ES-I3 (cell line): Measurements from ENCODE around the gene SLC39A11.
"Not testable (repeated sequence)": the region's sequence is repeated elsewhere in the genome, so short reads cannot be mapped to it uniquely, and the experiment has no call there.

Experiments
- H3K36me3 ChIP-seq: 2 replicates; pipeline ENCODE4 v1.6.1; 2013; ENCODE audit warnings: mild to moderate bottlenecking, low read length, control low read depth, moderate library complexity; ENCODE audit not compliant: insufficient read depth
- H3K4me1 ChIP-seq: 2 replicates; pipeline ENCODE4 v1.6.1; 2013; ENCODE audit warnings: mild to moderate bottlenecking, control low read depth, low read length; ENCODE audit not compliant: insufficient read depth
- H3K9ac ChIP-seq: 2 replicates; pipeline ENCODE4 v1.6.1; 2013; ENCODE audit warnings: low read depth, mild to moderate bottlenecking, low read length, moderate library complexity
- H3K9me3 ChIP-seq: 2 replicates; pipeline ENCODE4 v1.6.1; 2013; ENCODE audit warnings: mild to moderate bottlenecking, low read length, moderate library complexity; ENCODE audit not compliant: control insufficient read depth, insufficient read depth

SLC39A11 gene

GRCh38 chr17:72761893-72762575 is 330.5 kb downstream of the SLC39A11 start:
- H3K9ac ChIP-seq, H3K9me3 ChIP-seq, H3K4me1 ChIP-seq, H3K36me3 ChIP-seq: not testable (repeated sequence)

GRCh38 chr17:72761431-72761830 is 331.1 kb downstream of the SLC39A11 start:
- H3K4me1 ChIP-seq: no peaks in the 10 kb centered on the region
- no peaks in the 10 kb centered on the region for H3K36me3 ChIP-seq
- no peak overlapping the region for H3K9ac ChIP-seq
- H3K9me3 ChIP-seq: peaks cover 5% of the 10 kb centered on the region; the same call in 1 of the 2 replicates

GRCh38 chr17:72760368-72760767 is 332.1 kb downstream of the SLC39A11 start:
- Histone ChIP-seq H3K36me3 (no peaks in the 10 kb centered on the region), H3K4me1 (no peaks in the 10 kb centered on the region), H3K9ac (no peak overlapping the region), H3K9me3 (peaks cover under 1% of the 10 kb centered on the region; the same call in 1 of the 2 replicates)

- Histone ChIP-seq H3K4me1 (no peaks in the 10 kb centered on the region), H3K9ac (no peak overlapping the region), H3K9me3 (no peaks in the 10 kb centered on the region), H3K36me3 (no peaks in the 10 kb centered on the region)
Measured at GRCh38 chr17:72759301-72759700, 333.2 kb downstream of the SLC39A11 start.

GRCh38 chr17:72756256-72756655 is 336.2 kb downstream of the SLC39A11 start:
- Histone ChIP-seq H3K4me1 (no peaks in the 10 kb centered on the region), H3K9ac (no peak overlapping the region), H3K9me3 (no peaks in the 10 kb centered on the region), H3K36me3 (no peaks in the 10 kb centered on the region)

- Histone ChIP-seq H3K36me3 (no peaks in the 10 kb centered on the region), H3K4me1 (no peaks in the 10 kb centered on the region), H3K9me3 (no peaks in the 10 kb centered on the region), H3K9ac (no peak overlapping the region)
Measured at GRCh38 chr17:72754513-72754912, 338.0 kb downstream of the SLC39A11 start.

- Histone ChIP-seq H3K4me1 (no peaks in the 10 kb centered on the region), H3K9ac (no peak overlapping the region), H3K36me3 (no peaks in the 10 kb centered on the region), H3K9me3 (no peaks in the 10 kb centered on the region)
Measured at GRCh38 chr17:72751746-72752145, 340.7 kb downstream of the SLC39A11 start.

- no peaks in the 10 kb centered on the region for H3K36me3 ChIP-seq
- no peak overlapping the region for H3K9ac ChIP-seq
- H3K9me3 ChIP-seq: no peaks in the 10 kb centered on the region
- H3K4me1 ChIP-seq: 0 out of 2 replicates have a peak, but pooled peaks cover under 1% of the 10 kb centered on the region
Measured at GRCh38 chr17:72749119-72749572, 343.3 kb downstream of the SLC39A11 start.

GRCh38 chr17:72747501-72747900 is 345.0 kb downstream of the SLC39A11 start:
- Histone ChIP-seq H3K4me1 (peaks cover 13% of the 10 kb centered on the region), H3K9ac (no peak overlapping the region), H3K9me3 (no peaks in the 10 kb centered on the region), H3K36me3 (no peaks in the 10 kb centered on the region)

GRCh38 chr17:72745241-72745640 is 347.2 kb downstream of the SLC39A11 start:
- Histone ChIP-seq H3K9me3 (no peaks in the 10 kb centered on the region), H3K36me3 (no peaks in the 10 kb centered on the region), H3K9ac (no peak overlapping the region), H3K4me1 (peaks cover 17% of the 10 kb centered on the region)

- Histone ChIP-seq H3K4me1 (peaks cover 17% of the 10 kb centered on the region), H3K9ac (no peak overlapping the region), H3K36me3 (no peaks in the 10 kb centered on the region)
Measured at GRCh38 chr17:72743037-72743467, 349.4 kb downstream of the SLC39A11 start.

GRCh38 chr17:72737151-72737690 is 355.3 kb downstream of the SLC39A11 start:
- Histone ChIP-seq H3K9me3 (no peaks in the 10 kb centered on the region), H3K9ac (no peak overlapping the region), H3K4me1 (peaks cover 1% of the 10 kb centered on the region), H3K36me3 (no peaks in the 10 kb centered on the region)

More at GRCh38 chr17:72743037-72743467, 349.4 kb downstream of the SLC39A11 start:
- no peaks in the 10 kb centered on the region for H3K9me3 ChIP-seq

- no peak overlapping the region for H3K9ac ChIP-seq
- H3K36me3 ChIP-seq: no peaks in the 10 kb centered on the region
- H3K9me3 ChIP-seq: no peaks in the 10 kb centered on the region
- H3K4me1 ChIP-seq: no peaks in the 10 kb centered on the region
Measured at GRCh38 chr17:72735592-72735991, 356.9 kb downstream of the SLC39A11 start.

GRCh38 chr17:72735048-72735447 is 357.4 kb downstream of the SLC39A11 start:
- Histone ChIP-seq H3K36me3 (no peaks in the 10 kb centered on the region), H3K4me1 (no peaks in the 10 kb centered on the region), H3K9me3 (no peaks in the 10 kb centered on the region), H3K9ac (no peak overlapping the region)

GRCh38 chr17:72734613-72735012 is 357.9 kb downstream of the SLC39A11 start:
- Histone ChIP-seq H3K9ac (no peak overlapping the region), H3K4me1 (no peaks in the 10 kb centered on the region), H3K9me3 (no peaks in the 10 kb centered on the region), H3K36me3 (no peaks in the 10 kb centered on the region)
